HTR-8/SVneo (cell line): ENCODE results near the gene OVCH2.
"Not testable (repeated sequence)": the region's sequence is repeated elsewhere in the genome, so short reads cannot be mapped to it uniquely, and the experiment has no call there.

Experiments
- DNase-seq: peaks from one replicate; pipeline ENCODE4 v3.0.0; 2011; ENCODE audit warnings: low spot score, mixed read lengths; ENCODE audit not compliant: insufficient read length
- FAIRE-seq: peaks from 2 replicates; lab custom pipeline; 2011; peaks lifted over from hg19 to GRCh38; lab: Jason Lieb, UNC

Gene OVCH2, protein sequence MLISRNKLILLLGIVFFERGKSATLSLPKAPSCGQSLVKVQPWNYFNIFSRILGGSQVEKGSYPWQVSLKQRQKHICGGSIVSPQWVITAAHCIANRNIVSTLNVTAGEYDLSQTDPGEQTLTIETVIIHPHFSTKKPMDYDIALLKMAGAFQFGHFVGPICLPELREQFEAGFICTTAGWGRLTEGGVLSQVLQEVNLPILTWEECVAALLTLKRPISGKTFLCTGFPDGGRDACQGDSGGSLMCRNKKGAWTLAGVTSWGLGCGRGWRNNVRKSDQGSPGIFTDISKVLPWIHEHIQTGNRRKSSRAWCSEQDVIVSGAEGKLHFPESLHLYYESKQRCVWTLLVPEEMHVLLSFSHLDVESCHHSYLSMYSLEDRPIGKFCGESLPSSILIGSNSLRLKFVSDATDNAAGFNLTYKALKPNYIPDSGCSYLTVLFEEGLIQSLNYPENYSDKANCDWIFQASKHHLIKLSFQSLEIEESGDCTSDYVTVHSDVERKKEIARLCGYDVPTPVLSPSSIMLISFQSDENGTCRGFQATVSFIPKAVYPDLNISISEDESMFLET

GRCh38 chr11:7706377-7706776 lies at the start of gene OVCH2:
TSS of gene OVCH2 (minus strand) at chr11:7706477. CDS start at chr11:7706394, 83 bp downstream.
- DNase-seq (no peak), FAIRE-seq (no peak)

- DNase-seq (no peak), FAIRE-seq (no peak)
Observed at GRCh38 chr11:7749456-7749855, 43.2 kb upstream of the OVCH2 start.

GRCh38 chr11:7734767-7735166 lies 28.5 kb upstream of the OVCH2 start:
- FAIRE-seq, DNase-seq: not testable (repeated sequence)

GRCh38 chr11:7714786-7715185 lies 8.5 kb upstream of the OVCH2 start:
- DNase-seq (no peak), FAIRE-seq (no peak)

DNA sequence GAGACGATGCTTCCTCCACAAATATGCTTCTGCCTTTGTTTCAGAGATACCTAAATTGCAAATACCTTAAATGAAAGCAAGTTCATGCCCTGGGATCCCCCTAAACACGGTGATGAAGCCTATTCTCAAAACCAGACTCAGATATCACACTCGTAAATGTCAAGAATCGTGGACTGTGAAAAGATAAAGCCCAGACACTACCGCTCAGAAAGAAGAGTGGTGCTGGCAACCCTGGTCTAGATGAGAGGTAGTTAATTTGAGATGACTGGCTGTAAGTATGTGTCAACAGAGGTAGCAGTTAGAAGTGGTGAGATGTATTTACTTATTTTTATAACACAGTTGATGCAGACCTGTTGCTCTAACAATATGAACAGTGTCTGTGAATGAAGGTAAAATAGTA lies 2.5 kb downstream of the OVCH2 start:
- no peak for FAIRE-seq
- DNase-seq, result no peak

- DNase-seq (no peak), FAIRE-seq (no peak)
Observed at GRCh38 chr11:7696424-7696823, 9.9 kb downstream of the OVCH2 start.

DNA sequence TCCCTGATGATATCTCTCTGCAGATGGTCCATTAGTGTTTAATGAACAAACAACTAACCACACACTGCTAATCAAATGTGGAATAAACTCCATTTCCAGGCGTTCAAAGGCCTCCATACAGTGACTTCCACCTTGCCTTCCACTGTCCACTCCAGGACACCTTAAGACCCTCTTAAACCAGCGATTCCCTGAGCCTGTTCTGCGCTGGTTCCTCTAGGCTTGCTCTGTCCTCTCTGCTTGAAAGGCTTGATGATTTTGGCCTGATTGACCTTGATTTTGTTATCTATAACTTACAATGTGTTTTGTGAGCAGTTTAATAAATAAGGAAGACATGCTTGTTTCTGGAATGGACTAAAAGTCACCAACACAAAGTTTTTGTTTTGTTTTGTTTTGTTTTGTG lies 12.0 kb downstream of the OVCH2 start:
- DNase-seq, result no peak
- FAIRE-seq, result no peak

DNA sequence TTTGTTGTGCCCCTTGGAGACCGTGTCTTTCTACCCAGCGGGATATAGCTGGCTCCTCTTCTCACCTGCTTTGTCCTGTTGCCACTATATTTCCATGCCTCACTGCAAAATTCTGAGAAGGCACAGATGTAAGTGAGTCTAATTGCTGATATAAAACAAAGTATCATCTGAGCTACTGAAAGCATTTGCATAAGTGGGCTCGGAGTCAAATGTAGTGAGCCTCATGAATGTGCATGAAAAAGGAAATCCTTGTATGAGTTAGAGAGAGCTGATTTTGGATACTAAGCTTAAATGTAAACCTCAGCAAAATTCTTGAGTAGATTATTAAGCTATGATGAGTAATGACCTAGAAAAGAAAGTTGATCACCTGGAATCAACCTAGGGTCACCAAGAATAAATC lies 13.9 kb downstream of the OVCH2 start:
- DNase-seq (no peak), FAIRE-seq (no peak)

DNA sequence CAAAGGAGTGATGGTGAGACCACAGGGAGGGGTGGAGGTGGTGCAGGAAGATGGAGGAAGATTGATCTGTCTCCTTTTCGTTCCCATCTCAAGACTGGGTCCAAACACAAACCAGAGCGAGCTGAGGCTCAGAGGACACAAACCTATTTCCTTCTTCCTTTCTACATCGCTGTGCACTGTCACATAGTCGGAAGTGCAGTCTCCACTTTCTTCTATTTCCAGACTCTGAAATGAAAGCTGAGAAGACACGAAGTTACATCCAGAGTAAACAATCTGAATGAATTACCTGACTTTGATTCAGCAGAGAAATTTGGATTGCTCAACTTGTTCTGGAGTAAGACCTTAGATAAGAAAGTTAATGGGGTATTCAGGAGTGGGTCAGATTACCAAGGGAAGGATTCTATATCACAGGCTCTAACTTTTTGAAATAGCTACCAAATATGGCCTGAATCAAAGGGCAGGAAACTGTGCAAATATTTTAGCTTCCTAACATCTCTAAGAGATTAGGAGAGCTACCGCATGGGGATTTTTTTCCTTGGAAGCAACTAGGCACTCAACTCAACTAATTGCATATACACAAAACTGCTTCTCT lies 14.4 kb downstream of the OVCH2 start:
- DNase-seq (no peak), FAIRE-seq (no peak)

DNA sequence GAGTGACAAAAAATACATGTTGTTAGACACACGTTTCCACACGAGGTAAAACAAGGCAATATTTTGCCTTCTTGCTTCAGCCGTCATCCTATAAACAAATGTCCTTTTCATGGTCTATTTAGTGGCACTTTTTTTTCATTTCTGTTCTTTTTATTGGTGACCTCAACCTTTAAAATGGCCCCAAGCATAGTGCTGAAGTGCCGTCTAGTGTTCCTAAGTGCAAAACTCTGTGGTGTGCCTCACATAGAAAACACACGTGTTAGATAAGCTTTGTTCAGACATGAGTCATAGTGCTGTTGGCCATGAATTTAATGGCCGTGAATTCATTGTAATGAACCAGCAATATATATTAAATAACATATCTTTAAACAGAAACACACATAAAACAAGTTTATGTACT lies 15.6 kb downstream of the OVCH2 start:
- FAIRE-seq (no peak), DNase-seq (no peak)

DNA sequence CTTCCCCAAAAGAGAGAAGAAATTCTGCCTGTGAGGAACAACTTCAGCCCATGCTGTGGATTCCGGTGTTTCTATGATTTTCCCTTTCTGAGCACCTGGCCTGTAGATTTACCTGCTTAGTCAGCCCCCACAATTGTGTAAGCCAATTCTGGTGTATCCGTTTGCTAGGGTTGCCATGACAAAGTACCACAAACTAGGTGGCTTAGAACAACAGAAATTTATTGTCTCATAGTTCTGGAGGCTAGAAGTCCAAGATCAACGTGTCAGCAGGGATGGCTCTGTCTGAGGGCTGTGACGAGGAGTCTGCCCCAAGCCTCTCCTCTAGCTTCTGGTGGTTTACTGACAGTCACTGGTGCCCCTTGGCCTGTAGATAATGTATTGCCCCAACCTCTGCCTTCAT lies 17.0 kb downstream of the OVCH2 start:
- FAIRE-seq (no peak), DNase-seq (no peak)

GRCh38 chr11:7688238-7688826 lies 17.9 kb downstream of the OVCH2 start:
- FAIRE-seq (no peak), DNase-seq (peak; percentile 17)

- FAIRE-seq, result no peak
- no peak for DNase-seq
Observed at GRCh38 chr11:7687386-7687785, 18.9 kb downstream of the OVCH2 start.

DNA sequence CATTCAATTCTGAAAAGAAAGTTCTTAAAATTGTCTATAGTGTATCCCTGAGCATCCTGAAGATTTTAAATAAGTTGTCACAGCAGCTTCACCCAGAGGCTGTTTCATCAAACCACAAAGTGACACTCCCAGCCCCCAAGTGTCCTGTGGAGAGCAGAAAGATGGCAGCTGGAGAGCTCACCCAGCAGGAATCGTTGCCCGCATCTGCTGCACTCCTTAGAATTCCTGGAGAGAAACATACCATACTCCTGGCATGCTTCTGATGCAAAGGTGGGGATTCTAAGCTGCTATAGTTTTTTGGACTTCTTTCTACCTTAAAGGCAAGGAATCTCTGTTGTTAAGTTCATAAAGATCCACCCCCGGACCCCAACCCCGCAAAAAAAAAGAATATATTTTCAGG lies 19.5 kb downstream of the OVCH2 start:
- FAIRE-seq (no peak), DNase-seq (no peak)

DNA sequence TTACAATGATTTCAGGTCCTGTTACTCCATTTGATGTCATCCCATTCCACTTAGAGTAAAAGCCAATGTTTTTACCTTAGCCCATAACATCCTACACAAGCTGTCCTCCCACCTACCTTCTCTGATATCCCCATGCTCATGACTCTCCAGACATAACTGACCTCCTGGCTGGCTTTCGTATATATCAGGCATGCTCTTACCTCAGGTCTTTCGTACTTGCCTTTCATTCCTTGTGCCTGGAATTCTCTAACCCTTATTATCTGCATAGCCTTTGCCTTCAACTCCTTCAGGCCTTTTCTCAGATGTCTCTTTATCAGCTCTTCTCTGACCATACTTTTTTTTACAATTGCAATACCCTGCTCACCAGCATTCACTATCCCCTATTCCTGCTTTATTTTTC lies 22.7 kb downstream of the OVCH2 start:
- DNase-seq, result no peak
- FAIRE-seq, result no peak

DNA sequence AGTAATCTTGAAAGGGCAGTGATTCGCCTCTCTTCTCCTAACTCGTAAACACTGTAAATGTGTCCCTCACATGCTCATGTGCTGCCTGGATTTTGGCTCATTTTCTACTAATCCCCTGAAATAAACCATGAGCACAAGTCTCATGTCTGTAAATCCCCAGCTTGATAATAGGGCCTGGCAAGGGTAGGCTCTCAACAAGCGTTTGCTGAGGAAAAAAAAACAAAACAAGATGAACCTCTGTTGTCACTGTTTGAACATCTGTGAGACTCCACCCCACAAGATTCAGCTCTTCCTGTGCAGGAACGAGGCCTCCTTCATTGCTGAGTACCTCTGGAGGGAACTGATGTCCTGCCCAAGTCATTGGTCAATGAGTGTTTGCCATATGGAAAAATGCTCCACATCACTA lies 28.5 kb downstream of the OVCH2 start:
- DNase-seq (no peak), FAIRE-seq (no peak)

- no peak for FAIRE-seq
- DNase-seq, result no peak
Observed at GRCh38 chr11:7677071-7677470, 29.2 kb downstream of the OVCH2 start.

DNA sequence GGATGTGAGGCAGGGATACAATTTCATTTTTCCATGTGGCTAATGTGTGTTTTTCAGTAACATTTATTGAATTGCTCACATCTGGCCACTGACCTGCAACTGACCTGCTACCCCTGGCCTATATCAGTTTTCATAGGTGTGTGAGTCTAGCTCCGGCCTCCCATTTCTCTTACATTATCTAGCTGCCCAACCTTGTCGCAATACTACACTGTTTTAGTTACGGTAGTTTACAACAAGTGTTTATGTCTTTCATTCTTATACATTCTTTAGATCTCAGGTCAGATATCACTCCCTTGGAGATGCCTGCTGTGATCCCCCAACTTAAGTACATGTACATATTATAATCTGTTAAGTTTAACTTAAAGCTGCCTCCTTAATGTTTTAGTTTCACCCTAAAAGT lies 30.6 kb downstream of the OVCH2 start:
- FAIRE-seq, result no peak
- no peak for DNase-seq

DNA sequence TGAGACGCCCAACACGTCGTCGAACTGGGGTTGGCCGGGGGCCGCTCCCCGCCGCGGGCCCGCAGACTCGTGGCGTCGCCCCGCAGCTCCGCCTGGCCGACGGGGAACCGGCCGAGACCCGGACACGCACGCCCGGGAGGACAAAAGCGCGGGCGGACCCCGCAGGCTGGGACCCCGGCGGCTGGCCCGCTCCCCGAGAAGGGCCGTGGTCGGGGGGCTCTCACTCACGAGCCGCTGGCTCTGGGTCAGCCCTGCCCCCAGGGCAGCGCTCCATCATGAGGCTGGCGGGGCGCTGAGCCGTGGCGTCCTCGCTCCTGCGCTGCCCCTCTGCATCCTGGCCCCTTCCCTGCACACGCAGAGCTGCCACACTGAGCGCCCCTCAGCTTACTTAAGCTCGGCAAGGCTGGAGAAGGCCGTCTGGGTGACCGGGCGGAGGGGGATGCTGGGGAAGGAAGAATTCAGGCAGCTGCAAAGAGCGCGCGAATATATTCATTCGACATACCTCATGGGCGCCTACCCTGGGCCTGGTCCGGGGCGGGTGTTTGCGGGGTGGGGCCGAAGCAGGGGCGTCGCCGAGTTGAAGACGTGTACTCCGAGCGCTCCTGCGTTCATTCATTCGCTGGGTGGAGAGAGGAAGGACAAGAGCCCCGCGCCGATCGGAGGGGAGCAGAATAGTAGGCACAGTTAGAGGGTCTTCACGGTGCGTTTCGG lies 32.4 kb downstream of the OVCH2 start:
- no peak for DNase-seq

GRCh38 chr11:7672960-7673723 lies 33.1 kb downstream of the OVCH2 start, which contains the start of gene CYB5R2:
TSS of gene CYB5R2 (minus strand) at chr11:7673500. CDS start at chr11:7672825, 675 bp downstream.
- FAIRE-seq, result no peak
- DNase-seq, result no peak

More for the DNA sequence above, 32.4 kb downstream of the OVCH2 start:
- no peak for FAIRE-seq
